Keratinocyte (primary cell): ENCODE data around the gene MYH10. TPM values are rescaled to one million over a fixed set of nuclear protein-coding genes. Genes with fewer than 3 reads are reported as not detected.

ENCODE experiments used
- DNase-seq: peaks from one replicate; pipeline ENCODE4 v3.0.0-alpha.2; 2011; ENCODE audit warnings: low read depth, missing footprints, low spot score
- FAIRE-seq: peaks from 2 replicates; lab custom pipeline; 2011; peaks lifted over from hg19 to GRCh38; lab: Jason Lieb, UNC
- H2AFZ ChIP-seq: 2 replicates; pipeline ENCODE4 v1.6.0; 2012; ENCODE audit warnings: low read length, control low read depth, inconsistent platforms; ENCODE audit not compliant: control insufficient read depth
- H3K27ac ChIP-seq: 2 replicates; pipeline ENCODE4 v1.5.1; 2011; ENCODE audit warnings: low read length; ENCODE audit not compliant: control insufficient read depth, insufficient read depth
- H3K27me3 ChIP-seq: 3 replicates; pipeline ENCODE4 v1.6.0; 2011; ENCODE audit warnings: low read length; ENCODE audit not compliant: control insufficient read depth, insufficient read depth; ENCODE audit errors: extremely low read depth
- H3K36me3 ChIP-seq, 2 experiments: 2 replicates in 1 of 2; 3 replicates in 1 of 2; pipeline ENCODE4 v1.5.1; 2011; ENCODE audit warnings: low read length in 2 of 2, mild to moderate bottlenecking in 1 of 2; ENCODE audit not compliant: control insufficient read depth in 2 of 2, insufficient read depth in 2 of 2; ENCODE audit errors: extremely low read depth in 1 of 2
- H3K4me1 ChIP-seq: 3 replicates; pipeline ENCODE4 v1.5.1; 2011; ENCODE audit warnings: low read length; ENCODE audit not compliant: control insufficient read depth, insufficient read depth; ENCODE audit errors: extremely low read depth
- H3K4me2 ChIP-seq: 3 replicates; pipeline ENCODE4 v1.6.0; 2011; ENCODE audit warnings: low read depth, low read length; ENCODE audit not compliant: control insufficient read depth, insufficient read depth; ENCODE audit errors: extremely low read depth
- H3K4me3 ChIP-seq, 3 experiments: fragments of 200-600 bp in 1 of 3; sonication (generic) in 1 of 3; 2 replicates in 2 of 3; 3 replicates in 1 of 3; pipeline ENCODE4 v1.5.1; 2011 to 2016; ENCODE audit warnings: low read length in 3 of 3, mild to moderate bottlenecking in 3 of 3, control low read depth in 2 of 3, inconsistent platforms in 1 of 3, low read depth in 1 of 3, mixed read lengths in 1 of 3, mixed run types in 1 of 3, moderate library complexity in 1 of 3; ENCODE audit not compliant: control insufficient read depth in 2 of 3, insufficient read depth in 2 of 3; ENCODE audit errors: extremely low read depth in 1 of 3
- H3K79me2 ChIP-seq: 2 replicates; pipeline ENCODE4 v1.6.0; 2012; ENCODE audit warnings: low read length; ENCODE audit not compliant: control insufficient read depth, insufficient read depth
- H3K9ac ChIP-seq: 3 replicates; pipeline ENCODE4 v1.6.0; 2011; ENCODE audit warnings: low read length; ENCODE audit not compliant: control insufficient read depth, insufficient read depth; ENCODE audit errors: extremely low read depth
- H3K9me1 ChIP-seq: 3 replicates; pipeline ENCODE4 v1.6.0; 2011; ENCODE audit warnings: low read length; ENCODE audit not compliant: control insufficient read depth, insufficient read depth; ENCODE audit errors: extremely low read depth
- H3K9me3 ChIP-seq: 2 replicates; pipeline ENCODE4 v1.5.1; 2012; ENCODE audit warnings: low read depth, low read length; ENCODE audit not compliant: control insufficient read depth
- H4K20me1 ChIP-seq: 3 replicates; pipeline ENCODE4 v1.6.0; 2011; ENCODE audit warnings: low read length; ENCODE audit not compliant: control insufficient read depth, insufficient read depth; ENCODE audit errors: extremely low read depth
- EZH2 ChIP-seq: IDR thresholded peaks from one replicate; pipeline ENCODE4 v1.6.1; 2012; ENCODE audit warnings: inconsistent platforms, mild to moderate bottlenecking, low read length, moderate library complexity
- dilution Hi-C: fragments of 300-500 bp; cut with MboI; formaldehyde crosslinking; loops from one replicate; pipeline ENCODE4 v1.7.0; 2020; ENCODE audit warnings: low sequenced_read_pairs; ENCODE audit not compliant: extremely low pct_ligation_motif_present
- polyA plus RNA-seq, 5 experiments: library from polyadenylated mRNA; depleted of rRNA in 3 of 5; stranded (reverse) in 3 of 5; stranded (forward) in 1 of 5; unstranded in 1 of 5; fragments of >200 nt; gene quantifications; 1 replicate in 1 of 5; 2 replicates in 3 of 5; 3 replicates in 1 of 5; pipeline versions ENCODE4 v1.2.1 to v1.2.3, GENCODE V29; 2011 to 2012; ENCODE audit warnings: missing spikeins in 2 of 5, low read depth in 1 of 5, low replicate concordance in 1 of 5
- TF ChIP-seq, protein P1 (sequence below), 3 experiments: IDR thresholded peaks in 1 of 3; conservative IDR thresholded peaks in 1 of 3; optimal IDR thresholded peaks in 1 of 3; 2 replicates in 2 of 3; 3 replicates in 1 of 3; pipeline versions ENCODE3 to v1.5.1; 2011; ENCODE audit warnings: low read length in 3 of 3, mild to moderate bottlenecking in 3 of 3, moderate library complexity in 2 of 3, control low read depth in 1 of 3, inconsistent platforms in 1 of 3; ENCODE audit not compliant: insufficient read depth in 2 of 3; ENCODE audit errors: extremely low read depth in 1 of 3

The MYH10 gene
- polyA plus RNA-seq, 1 donor (not counting 4 experiments of a cell fraction or from before 2014, with no cell fraction given), result 21.2 TPM

GRCh38 chr17:8464941-8465340 is 165.6 kb downstream of the MYH10 start:
- H3K27ac ChIP-seq, result peak overlapping the region; percentile 0
- TF ChIP-seq, protein P1, sequence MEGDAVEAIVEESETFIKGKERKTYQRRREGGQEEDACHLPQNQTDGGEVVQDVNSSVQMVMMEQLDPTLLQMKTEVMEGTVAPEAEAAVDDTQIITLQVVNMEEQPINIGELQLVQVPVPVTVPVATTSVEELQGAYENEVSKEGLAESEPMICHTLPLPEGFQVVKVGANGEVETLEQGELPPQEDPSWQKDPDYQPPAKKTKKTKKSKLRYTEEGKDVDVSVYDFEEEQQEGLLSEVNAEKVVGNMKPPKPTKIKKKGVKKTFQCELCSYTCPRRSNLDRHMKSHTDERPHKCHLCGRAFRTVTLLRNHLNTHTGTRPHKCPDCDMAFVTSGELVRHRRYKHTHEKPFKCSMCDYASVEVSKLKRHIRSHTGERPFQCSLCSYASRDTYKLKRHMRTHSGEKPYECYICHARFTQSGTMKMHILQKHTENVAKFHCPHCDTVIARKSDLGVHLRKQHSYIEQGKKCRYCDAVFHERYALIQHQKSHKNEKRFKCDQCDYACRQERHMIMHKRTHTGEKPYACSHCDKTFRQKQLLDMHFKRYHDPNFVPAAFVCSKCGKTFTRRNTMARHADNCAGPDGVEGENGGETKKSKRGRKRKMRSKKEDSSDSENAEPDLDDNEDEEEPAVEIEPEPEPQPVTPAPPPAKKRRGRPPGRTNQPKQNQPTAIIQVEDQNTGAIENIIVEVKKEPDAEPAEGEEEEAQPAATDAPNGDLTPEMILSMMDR (optimal IDR thresholded peaks at IDR 0.05 in 1 of 3, IDR thresholded peaks at IDR 0.05 in 1 of 3, conservative IDR thresholded peaks at IDR 0.05 in 1 of 3; ENCODE audit: extremely low read depth in 1 of 3, insufficient read depth in 2 of 3, low read length in 3 of 3), result no peak
- no peak for TF ChIP-seq EZH2
- FAIRE-seq (no peak), DNase-seq (no peak)
- dilution Hi-C loops, result no loop called here
- H3K4me2 ChIP-seq, result peak overlapping the region; percentile 39
- peaks cover 61% of the 10 kb centered on the region for H3K79me2 ChIP-seq
- peaks cover 3% of the 10 kb centered on the region for H3K9me1 ChIP-seq
- H3K9ac ChIP-seq, result peak overlapping the region; percentile 20
- H4K20me1 ChIP-seq, result peaks cover 23% of the 10 kb centered on the region
- peaks cover 39 to 45% of the 10 kb centered on the region in 2 experiments for H3K36me3 ChIP-seq
- no peaks in the 10 kb centered on the region for H3K27me3 ChIP-seq
- no peaks in the 10 kb centered on the region for H3K9me3 ChIP-seq
- no peak overlapping the region for H2AFZ ChIP-seq
- peaks cover 24% of the 10 kb centered on the region for H3K4me1 ChIP-seq
- peak overlapping the region in 1 of 3 experiments; percentile 3 for H3K4me3 ChIP-seq

- peaks cover 23% of the 10 kb centered on the region for H4K20me1 ChIP-seq
- H3K36me3 ChIP-seq, result peaks cover 33 to 42% of the 10 kb centered on the region in 2 experiments
- H3K9me3 ChIP-seq, result no peaks in the 10 kb centered on the region
- peaks cover 3% of the 10 kb centered on the region for H3K9me1 ChIP-seq
- no peak overlapping the region for H2AFZ ChIP-seq
- H3K27me3 ChIP-seq, result no peaks in the 10 kb centered on the region
- H3K4me1 ChIP-seq, result peaks cover 24% of the 10 kb centered on the region
- DNase-seq (no peak), FAIRE-seq (no peak)
- H3K9ac ChIP-seq, result no peak overlapping the region
- H3K4me3 ChIP-seq, result no peak overlapping the region
- no peak for TF ChIP-seq EZH2
- TF ChIP-seq, protein P1 (optimal IDR thresholded peaks at IDR 0.05 in 1 of 3, IDR thresholded peaks at IDR 0.05 in 1 of 3, conservative IDR thresholded peaks at IDR 0.05 in 1 of 3; ENCODE audit: extremely low read depth in 1 of 3, insufficient read depth in 2 of 3, low read length in 3 of 3), result no peak
- no peak overlapping the region for H3K27ac ChIP-seq
- no peak overlapping the region for H3K4me2 ChIP-seq
- H3K79me2 ChIP-seq, result peaks cover 57% of the 10 kb centered on the region
- dilution Hi-C loops, result no loop called here
These were observed 167.4 kb downstream of the MYH10 start for GRCh38 chr17:8463099-8463498.
